ENCODE data around the gene EPHA8.

The EPHA8 gene

GRCh38 chr1:22562584-22563583 lies at the start of gene EPHA8:
EPHA8 (plus strand) TSS chr1:22563489; CDS start chr1:22563636, 147 bp downstream.
- no peak for DNase-seq (ENCODE audit: low spot score)

- DNase-seq (ENCODE audit: low spot score), result no peak
Measured at GRCh38 chr1:22516906-22517571, 46.2 kb upstream of the EPHA8 start.

GRCh38 chr1:22517956-22518355 lies 45.3 kb upstream of the EPHA8 start:
- DNase-seq (ENCODE audit: low spot score), result no peak

- no peak for DNase-seq (ENCODE audit: low spot score)
Measured at GRCh38 chr1:22518379-22518778, 44.9 kb upstream of the EPHA8 start.

- no peak for DNase-seq (ENCODE audit: low spot score)
Measured at GRCh38 chr1:22520871-22521270, 42.4 kb upstream of the EPHA8 start.

- no peak for DNase-seq (ENCODE audit: low spot score)
Measured at GRCh38 chr1:22521692-22522091, 41.6 kb upstream of the EPHA8 start.

- DNase-seq (ENCODE audit: low spot score), result no peak
Measured at GRCh38 chr1:22522221-22522743, 41.0 kb upstream of the EPHA8 start.

- DNase-seq (ENCODE audit: low spot score), result no peak
Measured at GRCh38 chr1:22524481-22524880, 38.8 kb upstream of the EPHA8 start.

GRCh38 chr1:22525211-22525610 lies 38.1 kb upstream of the EPHA8 start:
- DNase-seq (ENCODE audit: low spot score), result no peak

- DNase-seq (ENCODE audit: low spot score), result no peak
Measured at GRCh38 chr1:22525646-22526045, 37.6 kb upstream of the EPHA8 start.

- no peak for DNase-seq (ENCODE audit: low spot score)
Measured at GRCh38 chr1:22526098-22526497, 37.2 kb upstream of the EPHA8 start.

GRCh38 chr1:22526677-22527076 lies 36.6 kb upstream of the EPHA8 start:
- DNase-seq (ENCODE audit: low spot score), result no peak

- no peak for DNase-seq (ENCODE audit: low spot score)
Measured at GRCh38 chr1:22527122-22527521, 36.2 kb upstream of the EPHA8 start.

- no peak for DNase-seq (ENCODE audit: low spot score)
Measured at GRCh38 chr1:22527555-22528296, 35.6 kb upstream of the EPHA8 start.

- DNase-seq (ENCODE audit: low spot score), result no peak
Measured at GRCh38 chr1:22528451-22528850, 34.8 kb upstream of the EPHA8 start.

- DNase-seq (ENCODE audit: low spot score), result no peak
Measured at GRCh38 chr1:22529901-22530621, 33.2 kb upstream of the EPHA8 start.

GRCh38 chr1:22530715-22531114 lies 32.6 kb upstream of the EPHA8 start:
- no peak for DNase-seq (ENCODE audit: low spot score)

- DNase-seq (ENCODE audit: low spot score), result no peak
Measured at GRCh38 chr1:22531251-22531650, 32.0 kb upstream of the EPHA8 start.

- DNase-seq (ENCODE audit: low spot score), result no peak
Measured at GRCh38 chr1:22533244-22533895, 29.9 kb upstream of the EPHA8 start.

GRCh38 chr1:22534951-22535350 lies 28.3 kb upstream of the EPHA8 start:
- no peak for DNase-seq (ENCODE audit: low spot score)

- DNase-seq (ENCODE audit: low spot score), result no peak
Measured at GRCh38 chr1:22535399-22535798, 27.9 kb upstream of the EPHA8 start.

Measured in kidney tubule cell (primary cell).